MCF 10A (cell line): ENCODE results near the gene PPM1A. TPM values are rescaled to one million over a fixed set of nuclear protein-coding genes. Genes with fewer than 3 reads are reported as not detected.

Source experiments
- BruUV-seq: library from RNA; stranded (reverse); fragments of 400-500 nt; replicated peaks from 2 replicates; lab custom pipeline; 2021; lab: Mats Ljungman, UMichigan
- CTCF ChIA-PET: fragments of 300-600 bp; sonication (Branson Sonifier 250); formaldehyde crosslinking; extraction: SDS; loops from one replicate; lab custom pipeline; 2021; ENCODE audit warnings: antibody characterized with exemption, inconsistent platforms; lab: Yijun Ruan, JAX
- POLR2A ChIA-PET: fragments of 300-600, 350-650 bp; sonication (Branson Sonifier 250); formaldehyde crosslinking; extraction: SDS; loops from one replicate; lab custom pipeline; 2020; ENCODE audit warnings: antibody characterized with exemption, inconsistent platforms; lab: Yijun Ruan, JAX
- DNase-seq: peaks from one replicate; pipeline ENCODE4 v3.0.0-alpha.2; 2018; ENCODE audit not compliant: unreplicated experiment
- H3K27ac Mint-ChIP-seq: one replicate; pipeline ENCODE4 v1.8.0; 2022; ENCODE audit warnings: mild to moderate bottlenecking, low read depth, mixed read lengths; ENCODE audit not compliant: unreplicated experiment
- H3K27me3 Mint-ChIP-seq: one replicate; pipeline ENCODE4 v1.8.0; 2022; ENCODE audit warnings: mixed read lengths; ENCODE audit not compliant: insufficient read depth, unreplicated experiment
- H3K36me3 Mint-ChIP-seq: one replicate; pipeline ENCODE4 v1.8.0; 2022; ENCODE audit warnings: mild to moderate bottlenecking, moderate library complexity, mixed read lengths; ENCODE audit not compliant: insufficient read depth, unreplicated experiment
- H3K4me1 Mint-ChIP-seq: one replicate; pipeline ENCODE4 v1.8.0; 2022; ENCODE audit warnings: mixed read lengths; ENCODE audit not compliant: insufficient read depth, unreplicated experiment
- H3K4me3 Mint-ChIP-seq: one replicate; pipeline ENCODE4 v1.8.0; 2022; ENCODE audit warnings: mild to moderate bottlenecking, moderate library complexity, mixed read lengths; ENCODE audit not compliant: unreplicated experiment
- H3K9me3 Mint-ChIP-seq: one replicate; pipeline ENCODE4 v1.8.0; 2022; ENCODE audit warnings: mixed read lengths; ENCODE audit not compliant: unreplicated experiment
- intact Hi-C: fragments of 100-400 bp; cut with micrococcal nuclease; formaldehyde crosslinking; loops from 2 replicates; pipeline ENCODE4 v1.14.1; 2022
- total RNA-seq: library from RNA; stranded (reverse); gene quantifications from 2 replicates; pipeline ENCODE4 v1.2.3, GENCODE V29; 2022
- TF ChIP-seq, protein P1 (sequence below): fragments of 200-600 bp; IDR thresholded peaks from one replicate; pipeline ENCODE4 v1.8.0; 2022; ENCODE audit warnings: antibody characterized with exemption, mild to moderate bottlenecking; ENCODE audit not compliant: unreplicated experiment

PPM1A gene
- total RNA-seq, 1 experiment from 2014 or later, result 50.4 TPM

DNA sequence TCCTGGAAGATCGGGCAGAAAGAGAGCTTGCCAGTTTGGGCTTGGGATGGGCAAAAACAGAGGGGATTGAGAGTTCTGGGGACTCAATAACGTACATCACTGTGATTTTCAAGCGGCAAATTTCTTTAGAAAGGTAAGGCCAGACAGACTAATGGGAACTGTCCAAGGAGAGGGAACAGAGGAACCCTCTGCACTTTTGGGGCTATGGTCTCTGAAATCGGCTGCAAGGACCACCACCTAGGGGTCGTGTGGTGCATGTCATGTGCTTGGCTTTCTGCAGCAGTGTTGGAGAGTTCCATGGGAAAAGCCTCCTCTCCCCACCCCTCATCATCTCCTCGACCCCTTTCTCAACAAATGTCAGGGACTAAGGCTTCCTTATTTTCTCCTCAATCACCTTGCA, 79.6 kb downstream of the PPM1A start:
- Mint-ChIP-seq H3K9me3 (no peaks in the 10 kb centered on the region), H3K4me1 (peaks cover 22% of the 10 kb centered on the region), H3K27ac (no peak overlapping the region), H3K36me3 (no peaks in the 10 kb centered on the region), H3K27me3 (peaks cover 34% of the 10 kb centered on the region), H3K4me3 (no peak overlapping the region)
- no peak for DNase-seq
- intact Hi-C loops, result no loop called here
- BruUV-seq, result no TSS peak
- ChIA-PET CTCF (interaction anchor here (1.5 kb wide), 1 partner anchor 20 kb away, joined by 3 read pairs; no protein-coding TSS in a partner anchor), POLR2A (no interaction called here)
- TF ChIP-seq, protein P1, sequence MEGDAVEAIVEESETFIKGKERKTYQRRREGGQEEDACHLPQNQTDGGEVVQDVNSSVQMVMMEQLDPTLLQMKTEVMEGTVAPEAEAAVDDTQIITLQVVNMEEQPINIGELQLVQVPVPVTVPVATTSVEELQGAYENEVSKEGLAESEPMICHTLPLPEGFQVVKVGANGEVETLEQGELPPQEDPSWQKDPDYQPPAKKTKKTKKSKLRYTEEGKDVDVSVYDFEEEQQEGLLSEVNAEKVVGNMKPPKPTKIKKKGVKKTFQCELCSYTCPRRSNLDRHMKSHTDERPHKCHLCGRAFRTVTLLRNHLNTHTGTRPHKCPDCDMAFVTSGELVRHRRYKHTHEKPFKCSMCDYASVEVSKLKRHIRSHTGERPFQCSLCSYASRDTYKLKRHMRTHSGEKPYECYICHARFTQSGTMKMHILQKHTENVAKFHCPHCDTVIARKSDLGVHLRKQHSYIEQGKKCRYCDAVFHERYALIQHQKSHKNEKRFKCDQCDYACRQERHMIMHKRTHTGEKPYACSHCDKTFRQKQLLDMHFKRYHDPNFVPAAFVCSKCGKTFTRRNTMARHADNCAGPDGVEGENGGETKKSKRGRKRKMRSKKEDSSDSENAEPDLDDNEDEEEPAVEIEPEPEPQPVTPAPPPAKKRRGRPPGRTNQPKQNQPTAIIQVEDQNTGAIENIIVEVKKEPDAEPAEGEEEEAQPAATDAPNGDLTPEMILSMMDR, result no peak

DNA sequence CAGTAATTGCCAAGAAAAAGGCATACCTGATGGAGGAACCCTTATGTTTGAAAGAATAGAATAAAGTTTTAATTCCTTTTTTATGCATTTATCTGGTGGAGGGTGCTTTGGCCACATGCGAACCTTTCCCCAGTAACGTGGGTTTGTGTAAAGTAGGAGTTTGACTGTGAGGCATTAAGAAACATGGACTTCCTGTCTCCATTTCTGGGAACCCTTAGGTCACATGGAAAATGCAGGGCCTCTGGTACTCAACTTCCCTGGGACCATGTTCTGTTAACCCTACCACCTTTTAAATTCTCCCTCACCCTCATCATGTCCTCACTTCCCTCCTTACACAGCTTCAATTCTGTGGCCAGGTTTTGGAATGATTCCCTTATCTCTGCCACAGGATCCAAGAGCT, 80.3 kb downstream of the PPM1A start:
- Mint-ChIP-seq H3K4me3 (no peak overlapping the region), H3K4me1 (peaks cover 22% of the 10 kb centered on the region), H3K36me3 (no peaks in the 10 kb centered on the region), H3K27me3 (peaks cover 36% of the 10 kb centered on the region), H3K27ac (no peak overlapping the region), H3K9me3 (no peaks in the 10 kb centered on the region)
- TF ChIP-seq, protein P1, result no peak
- ChIA-PET POLR2A (interaction anchor here (0.6 kb wide), 1 partner anchor 599 kb away, joined by 3 read pairs; no protein-coding TSS in a partner anchor), CTCF (interaction anchor here (0.6 kb wide), 1 partner anchor 26 kb away, joined by 3 read pairs; no protein-coding TSS in a partner anchor)
- BruUV-seq, result no TSS peak
- no peak for DNase-seq
- intact Hi-C loops, result no loop called here

DNA sequence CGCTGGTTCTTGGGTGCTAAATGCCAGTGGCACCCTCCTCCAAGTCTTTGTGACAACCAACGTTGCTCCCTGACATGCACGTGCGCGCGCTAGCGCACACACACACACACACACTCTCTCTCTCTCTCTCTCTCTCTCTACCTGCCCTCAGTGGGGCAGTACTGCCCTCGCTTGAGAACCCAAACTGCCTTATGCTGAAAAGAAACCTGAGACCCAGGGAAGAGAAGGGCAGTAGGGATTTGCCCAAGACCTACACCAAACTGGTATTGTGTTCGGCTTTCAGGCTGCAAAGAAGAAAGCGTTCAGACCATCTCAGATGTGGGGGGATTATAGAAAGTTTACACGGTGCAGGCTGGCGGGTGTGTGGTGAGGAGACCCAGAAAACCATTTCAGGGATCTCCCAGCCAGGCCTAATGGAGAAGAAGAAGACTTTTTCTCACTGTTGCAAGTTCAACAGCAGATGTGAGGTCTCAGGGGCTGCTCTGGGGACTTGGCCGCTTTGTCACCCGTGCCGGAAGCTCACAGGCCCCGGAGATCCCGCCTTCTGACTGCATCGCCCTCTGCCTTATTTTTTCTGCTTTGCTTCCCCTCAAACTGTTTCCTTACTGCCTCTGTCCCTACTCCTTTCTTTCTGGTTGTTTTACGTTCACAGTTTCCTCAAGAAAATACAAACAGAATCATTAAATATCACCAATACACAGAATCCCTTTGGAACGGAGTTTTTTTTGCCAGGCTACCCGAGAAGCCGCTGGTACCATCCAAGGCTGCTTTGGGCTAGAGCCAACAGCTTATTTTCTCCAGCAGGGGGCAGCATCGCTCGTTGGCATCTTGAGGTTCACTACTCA, 82.4 kb downstream of the PPM1A start:
- CTCF ChIA-PET, result interaction anchor here (0.6 to 2.6 kb wide), 17 partner anchors 10 to 1968 kb away, joined by 3 to 9 read pairs (median 4); no protein-coding TSS in a partner anchor
- Mint-ChIP-seq H3K4me1 (peaks cover 17% of the 10 kb centered on the region), H3K9me3 (no peaks in the 10 kb centered on the region), H3K27me3 (peaks cover 35% of the 10 kb centered on the region), H3K27ac (no peak overlapping the region), H3K36me3 (no peaks in the 10 kb centered on the region), H3K4me3 (peak overlapping the region; percentile 66)
- TF ChIP-seq, protein P1, result peak; percentile 58
- intact Hi-C loops, result loop anchor here (5.0 kb wide), 1 partner anchor 231 kb away; no protein-coding TSS in a partner anchor
- POLR2A ChIA-PET, result no interaction called here
- DNase-seq, result peak; percentile 71
- no TSS peak for BruUV-seq

DNA sequence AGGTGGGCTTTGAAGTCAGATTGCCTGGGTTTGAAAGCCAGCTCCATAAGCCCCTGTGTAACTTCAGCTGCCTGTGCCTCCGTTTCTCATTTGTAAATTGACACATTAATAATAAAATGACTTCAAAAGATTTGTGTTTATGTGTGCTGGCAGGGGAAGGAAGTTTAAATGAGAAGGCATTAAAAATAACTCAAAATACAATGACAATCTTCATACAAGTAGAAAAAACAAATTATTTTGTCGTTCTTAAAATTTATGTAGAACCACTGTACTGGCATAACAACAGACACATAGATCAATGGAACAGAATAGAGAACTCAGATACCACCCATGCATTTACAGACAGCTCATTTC, 83.0 kb downstream of the PPM1A start:
- no peaks in the 10 kb centered on the region for H3K9me3 Mint-ChIP-seq
- H3K36me3 Mint-ChIP-seq, result no peaks in the 10 kb centered on the region
- H3K4me1 Mint-ChIP-seq, result peaks cover 17% of the 10 kb centered on the region
- no TSS peak for BruUV-seq
- H3K4me3 Mint-ChIP-seq, result peak overlapping the region; percentile 66
- TF ChIP-seq, protein P1, result no peak
- ChIA-PET CTCF (interaction anchor here (0.6 to 2.6 kb wide), 16 partner anchors 10 to 1967 kb away, joined by 3 to 9 read pairs (median 4); no protein-coding TSS in a partner anchor), POLR2A (interaction anchor here (0.6 kb wide), 1 partner anchor 721 kb away, joined by 3 read pairs; no protein-coding TSS in a partner anchor)
- no peak for DNase-seq
- peaks cover 33% of the 10 kb centered on the region for H3K27me3 Mint-ChIP-seq
- H3K27ac Mint-ChIP-seq, result no peak overlapping the region
- intact Hi-C loops, result loop anchor here (5.0 kb wide), 1 partner anchor 230 kb away; no protein-coding TSS in a partner anchor
